Embryonic facial prominence (tissue), 1 donor: ENCODE measurements around the gene DDN.

Experiments
- DNase-seq: peaks from one replicate; pipeline ENCODE4 v3.0.0-alpha.2; 2016; ENCODE audit errors: extremely low spot score

The DDN gene

DNA sequence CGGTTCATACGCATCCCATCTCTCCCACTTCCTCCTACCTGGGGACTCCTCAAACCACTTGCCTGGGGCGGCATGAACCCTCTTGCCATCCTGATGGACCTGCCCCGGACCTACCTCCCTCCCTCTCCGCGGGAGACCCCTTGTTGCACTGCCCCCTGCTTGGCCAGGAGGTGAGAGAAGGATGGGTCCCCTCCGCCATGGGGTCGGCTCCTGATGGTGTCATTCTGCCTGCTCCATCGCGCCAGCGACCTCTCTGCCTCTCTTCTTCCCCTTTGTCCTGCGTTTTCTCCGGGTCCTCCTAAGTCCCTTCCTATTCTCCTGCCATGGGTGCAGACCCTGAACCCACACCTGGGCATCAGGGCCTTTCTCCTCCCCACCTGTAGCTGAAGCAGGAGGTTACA is 17.4 kb downstream of the DDN start:
- no peak for DNase-seq

DNA sequence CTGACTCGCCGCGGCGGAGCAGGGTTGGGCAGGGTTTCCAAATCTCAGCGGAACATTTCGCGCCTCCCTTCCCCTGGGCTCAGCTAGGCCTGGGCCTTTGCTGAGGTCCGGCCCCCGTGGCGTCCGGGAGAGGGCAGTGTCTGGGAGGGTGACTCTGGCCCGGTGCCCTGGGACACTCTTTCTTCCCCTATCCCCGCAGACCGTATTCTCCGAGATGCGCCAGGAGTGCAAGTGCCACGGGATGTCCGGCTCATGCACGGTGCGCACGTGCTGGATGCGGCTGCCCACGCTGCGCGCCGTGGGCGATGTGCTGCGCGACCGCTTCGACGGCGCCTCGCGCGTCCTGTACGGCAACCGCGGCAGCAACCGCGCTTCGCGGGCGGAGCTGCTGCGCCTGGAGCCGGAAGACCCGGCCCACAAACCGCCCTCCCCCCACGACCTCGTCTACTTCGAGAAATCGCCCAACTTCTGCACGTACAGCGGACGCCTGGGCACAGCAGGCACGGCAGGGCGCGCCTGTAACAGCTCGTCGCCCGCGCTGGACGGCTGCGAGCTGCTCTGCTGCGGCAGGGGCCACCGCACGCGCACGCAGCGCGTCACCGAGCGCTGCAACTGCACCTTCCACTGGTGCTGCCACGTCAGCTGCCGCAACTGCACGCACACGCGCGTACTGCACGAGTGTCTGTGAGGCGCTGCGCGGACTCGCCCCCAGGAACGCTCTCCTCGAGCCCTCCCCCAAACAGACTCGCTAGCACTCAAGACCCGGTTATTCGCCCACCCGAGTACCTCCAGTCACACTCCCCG is 18.0 kb downstream of the DDN start:
- DNase-seq, result no peak

- no peak for DNase-seq
These were observed 18.7 kb downstream of the DDN start for GRCh38 chr12:48980389-48980952.

- DNase-seq, result no peak
These were observed 19.4 kb downstream of the DDN start for GRCh38 chr12:48979602-48980388.

DNA sequence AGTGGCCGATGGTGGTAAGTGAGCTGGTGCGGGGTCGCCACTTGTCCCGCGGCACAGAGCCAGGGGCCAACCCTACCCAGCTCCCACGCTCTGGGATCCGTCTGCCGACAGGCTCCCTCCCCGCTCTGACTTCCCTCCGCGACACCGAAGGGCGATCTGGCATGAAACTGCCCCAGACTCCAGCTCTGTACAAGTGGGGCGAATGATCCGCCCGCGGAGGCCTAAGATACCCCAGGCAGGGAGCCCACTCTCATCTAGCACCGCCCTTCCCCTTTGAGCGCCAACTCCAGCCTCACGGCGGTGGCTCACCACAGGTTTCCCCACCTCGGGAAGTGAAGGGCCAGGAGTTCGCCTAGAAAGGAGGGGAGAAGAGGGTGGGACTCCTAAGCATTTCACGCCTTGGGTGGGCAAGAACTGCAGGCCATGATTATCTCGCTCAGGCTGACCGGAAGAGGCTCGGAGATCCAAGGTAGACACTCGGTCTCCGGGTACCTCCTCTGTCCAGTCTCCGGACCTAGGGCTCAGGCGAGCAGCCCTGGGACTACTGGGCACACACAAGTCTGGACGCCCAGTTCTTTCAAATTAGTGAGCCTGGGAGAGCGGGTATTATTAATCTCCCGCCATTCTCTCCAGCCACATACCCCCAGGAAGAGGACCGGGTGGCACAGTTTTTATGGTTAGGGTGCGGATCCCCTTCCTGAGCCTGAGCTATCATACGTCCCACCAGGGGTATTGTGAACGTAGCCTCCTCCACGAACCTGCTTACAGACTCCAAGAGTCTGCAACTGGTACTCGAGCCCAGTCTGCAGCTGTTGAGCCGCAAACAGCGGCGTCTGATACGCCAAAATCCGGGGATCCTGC is 20.2 kb downstream of the DDN start:
- no peak for DNase-seq

GRCh38 chr12:48978291-48978740 is 20.9 kb downstream of the DDN start, which contains the start of gene WNT1:
TSS of gene WNT1 (plus strand) at chr12:48978322. CDS start at chr12:48978651, 329 bp downstream.
- DNase-seq, result no peak

DNA sequence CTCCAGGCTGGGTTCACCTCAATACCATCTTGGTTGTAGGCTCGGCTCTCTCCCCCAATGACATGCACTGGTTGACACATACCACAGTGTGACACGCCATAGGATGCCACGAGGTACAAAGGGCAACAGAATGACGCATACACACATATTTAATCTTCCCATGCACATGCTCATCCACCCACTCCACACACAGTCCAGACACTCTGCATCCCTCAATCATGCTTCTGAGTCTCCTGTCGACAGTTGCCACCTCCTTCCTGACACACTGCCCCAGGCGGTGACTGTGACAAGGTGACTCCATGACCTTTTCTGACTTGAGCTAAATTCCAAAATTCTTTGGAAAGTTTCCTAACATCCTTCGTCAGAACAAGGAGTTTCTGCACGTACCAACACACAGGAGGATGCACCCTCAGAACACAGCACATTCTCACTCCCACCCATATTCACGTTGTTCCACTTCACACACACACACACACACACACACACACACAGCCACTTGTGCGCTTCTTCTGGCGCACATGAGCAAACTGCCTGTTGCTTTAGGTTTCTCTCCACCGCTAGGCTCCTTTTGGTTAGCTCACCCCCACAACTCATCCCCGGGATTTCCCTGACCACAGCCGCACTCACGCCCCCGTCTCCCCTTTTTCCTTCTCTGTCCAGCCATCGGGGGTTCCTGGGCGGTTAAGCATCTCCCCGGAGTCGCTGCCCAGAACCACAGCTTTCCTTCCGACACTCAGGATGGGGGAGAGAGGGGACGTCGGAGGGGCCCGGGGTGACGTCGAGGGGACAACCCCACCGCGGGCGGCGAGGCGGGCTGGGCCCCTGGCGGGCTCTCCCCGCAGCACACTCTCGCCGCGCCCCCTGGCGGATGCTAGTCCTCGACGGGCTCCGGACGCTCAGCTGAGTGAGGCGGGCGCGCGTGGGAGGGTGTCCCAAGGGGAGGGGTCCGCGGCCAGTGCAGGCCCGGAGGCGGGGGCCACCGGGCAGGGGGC is 21.6 kb downstream of the DDN start:
- no peak for DNase-seq

DNA sequence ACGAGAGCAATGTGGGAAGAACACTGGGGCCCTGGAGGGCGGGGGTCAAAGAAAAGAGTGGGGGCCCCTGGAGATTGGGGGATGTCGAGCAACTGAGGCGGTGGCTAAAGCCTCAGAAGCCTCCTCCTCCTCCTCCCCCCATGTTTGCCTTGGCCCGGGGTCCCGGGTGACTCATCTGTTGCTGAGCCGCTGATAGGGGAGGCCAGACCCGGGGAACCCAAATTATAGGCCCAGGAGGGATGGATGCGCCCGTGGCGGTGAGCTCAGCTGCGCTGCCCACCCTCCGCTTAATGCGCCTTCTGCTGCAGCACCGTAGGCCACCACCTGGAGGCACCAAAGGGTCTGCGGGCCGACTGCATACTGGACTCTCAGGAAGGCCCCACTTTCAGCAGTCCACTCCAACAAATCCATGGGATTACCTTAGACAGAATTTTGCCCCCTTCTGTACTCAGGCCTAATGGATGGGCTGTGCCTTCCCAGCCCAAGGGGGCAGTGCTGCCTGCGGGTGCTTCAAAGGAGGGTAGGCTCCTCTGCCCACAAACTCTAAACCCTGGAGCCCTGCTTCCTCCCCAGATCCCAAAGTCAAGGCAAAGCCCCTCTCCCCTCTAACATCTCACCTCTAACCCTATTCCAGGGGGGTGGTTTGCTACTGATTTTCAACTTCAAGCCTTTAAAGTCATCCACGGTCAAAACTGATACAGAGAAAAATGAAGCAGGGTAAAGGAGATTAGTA is 25.1 kb downstream of the DDN start:
- no peak for DNase-seq

GRCh38 chr12:48973531-48973930 is 25.6 kb downstream of the DDN start:
- DNase-seq, result no peak

DNA sequence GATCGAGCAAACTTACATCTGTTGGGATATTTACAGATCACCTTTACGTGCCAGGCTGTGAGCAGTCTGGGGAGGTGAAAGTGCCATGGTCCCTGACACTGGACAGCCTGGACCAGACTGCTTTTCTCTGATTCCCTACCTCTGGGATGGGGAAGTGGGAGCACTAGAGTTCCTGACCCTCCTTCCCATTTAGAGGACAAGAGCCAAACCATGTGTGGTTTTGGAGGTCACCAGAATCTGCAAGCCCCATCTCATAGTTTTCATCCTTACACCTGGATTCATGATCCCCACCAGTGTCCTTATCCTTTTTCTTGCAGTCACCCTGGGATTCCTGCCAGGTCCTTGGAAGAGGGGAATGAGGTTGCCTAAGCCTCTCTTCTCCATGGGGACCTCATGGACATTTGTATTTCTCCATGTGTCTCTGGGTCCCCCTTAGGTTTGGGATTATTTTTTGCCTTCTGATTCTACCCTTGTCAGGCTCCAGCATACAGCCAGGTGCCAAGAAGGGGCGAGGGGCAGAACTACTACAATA is 26.2 kb downstream of the DDN start:
- no peak for DNase-seq

GRCh38 chr12:48972213-48972951 is 26.8 kb downstream of the DDN start:
- DNase-seq, result no peak

- no peak for DNase-seq
These were observed 28.4 kb downstream of the DDN start for GRCh38 chr12:48970702-48971334.

DNA sequence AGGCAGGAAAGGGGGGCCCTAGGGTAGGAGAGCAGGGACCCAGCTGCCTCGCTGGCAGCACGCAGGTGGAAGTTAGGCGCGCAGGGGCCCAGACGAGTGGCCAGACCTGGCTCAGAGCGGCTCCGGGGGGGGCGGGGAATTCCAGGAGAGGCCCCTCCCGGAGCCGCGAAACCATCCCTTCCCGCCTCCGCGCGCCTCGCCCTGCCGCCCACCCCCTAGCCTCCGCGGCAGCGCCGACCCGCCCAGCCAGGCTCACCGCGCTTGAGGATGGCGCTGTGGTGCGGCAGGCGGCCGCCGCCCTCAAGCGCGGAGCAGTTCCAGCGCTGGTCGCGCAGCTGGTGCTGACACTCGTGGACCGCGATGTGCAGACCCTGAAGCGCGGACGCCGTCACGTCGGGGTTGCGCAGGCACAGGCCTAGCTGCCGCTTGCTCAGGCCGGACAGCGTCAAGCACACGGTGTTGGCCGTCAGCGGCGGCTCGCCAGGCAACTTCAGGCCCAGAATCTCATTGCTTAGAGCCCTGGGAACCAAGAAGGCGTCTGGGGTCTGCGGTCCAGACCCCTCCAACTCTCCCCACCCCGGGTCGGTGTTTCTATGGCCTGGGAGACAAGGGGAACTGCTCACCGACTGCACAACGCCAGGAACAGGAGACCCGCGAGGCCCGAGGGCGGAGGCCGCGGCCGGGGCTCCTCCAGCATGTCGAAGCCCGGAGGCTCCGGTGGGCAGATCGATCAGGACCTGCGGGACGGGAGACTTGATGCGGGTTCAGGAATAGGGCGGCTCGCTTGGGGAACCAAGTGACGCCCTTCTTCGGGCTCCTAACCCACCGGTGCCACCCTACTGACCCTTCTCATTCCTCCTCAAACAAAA is 29.1 kb downstream of the DDN start:
- no peak for DNase-seq

GRCh38 chr12:48969160-48969771 is 29.9 kb downstream of the DDN start:
- no peak for DNase-seq

- no peak for DNase-seq
These were observed 30.7 kb downstream of the DDN start for GRCh38 chr12:48968467-48968866.

- DNase-seq, result no peak
These were observed 31.2 kb downstream of the DDN start for GRCh38 chr12:48967991-48968390.
